K562 (cell line): Measurements from ENCODE around the gene SLC3A2. TPM values are rescaled to one million over a fixed set of nuclear protein-coding genes. Genes with fewer than 3 reads are reported as not detected.

ENCODE experiments used
- CBX1 ChIP-seq: sonication (generic); IDR thresholded peaks from 2 replicates; pipeline ENCODE4 v1.6.1; 2016; ENCODE audit warnings: antibody characterized with exemption, low read depth, mild to moderate bottlenecking
- HBP1 ChIP-seq: fragments of 450-650 bp; formaldehyde crosslinking; IDR thresholded peaks from 2 replicates; pipeline ENCODE4 v1.4.0; 2022; ENCODE audit warnings: missing genetic modification characterization
- HNRNPLL ChIP-seq: fragments of 200-400 bp; formaldehyde crosslinking; IDR thresholded peaks from 2 replicates; pipeline ENCODE4 v1.6.1; 2017; ENCODE audit warnings: low read length, low read depth, mild to moderate bottlenecking; ENCODE audit not compliant: poor library complexity, severe bottlenecking
- MAX ChIP-seq: sonication (generic); formaldehyde crosslinking; IDR thresholded peaks from 2 replicates; pipeline ENCODE4 v1.9.0; 2022; ENCODE audit warnings: mild to moderate bottlenecking, missing genetic modification reagents
- MED1 ChIP-seq: sonication (generic); formaldehyde crosslinking; IDR thresholded peaks from 2 replicates; pipeline ENCODE4 v1.8.1; 2023; ENCODE audit warnings: missing genetic modification reagents, borderline replicate concordance
- MXI1 ChIP-seq: IDR thresholded peaks from 2 replicates; pipeline ENCODE4 v1.6.1; 2011; ENCODE audit warnings: low read depth, mild to moderate bottlenecking, improper control_type of control experiment, low read length
- PURB ChIP-seq: sonication (generic); formaldehyde crosslinking; IDR thresholded peaks from 2 replicates; pipeline ENCODE4 v1.9.0; 2021; ENCODE audit warnings: low read depth, mild to moderate bottlenecking, missing genetic modification reagents
- RBM15 ChIP-seq: fragments of 200-400 bp; formaldehyde crosslinking; IDR thresholded peaks from 2 replicates; pipeline ENCODE4 v1.6.1; 2018; ENCODE audit warnings: mild to moderate bottlenecking, low read length, moderate library complexity; ENCODE audit not compliant: insufficient read depth
- RFX7 ChIP-seq: fragments of 250-450 bp; sonication (Bioruptor Pico); IDR thresholded peaks from 2 replicates; pipeline ENCODE4 v1.5.1; 2021; ENCODE audit warnings: mild to moderate bottlenecking
- TAF9B ChIP-seq: fragments of 450-650 bp; IDR thresholded peaks from 2 replicates; pipeline ENCODE4 v1.6.1; 2018; ENCODE audit warnings: mild to moderate bottlenecking; ENCODE audit not compliant: partially characterized antibody
- TCF7L2 ChIP-seq: fragments of 150-350 bp; IDR thresholded peaks from 2 replicates; pipeline ENCODE4 v1.6.1; 2016; ENCODE audit warnings: low read depth, mild to moderate bottlenecking, low read length, moderate library complexity
- TGIF2 ChIP-seq: sonication (generic); formaldehyde crosslinking; IDR thresholded peaks from 2 replicates; pipeline ENCODE4 v1.8.1; 2022; ENCODE audit warnings: mild to moderate bottlenecking, missing genetic modification reagents, moderate library complexity
- ZNF165 ChIP-seq: fragments of 250-450 bp; sonication (Bioruptor Pico); IDR thresholded peaks from 2 replicates; pipeline ENCODE4 v1.4.0; 2020; ENCODE audit warnings: borderline replicate concordance
- ZNF232 ChIP-seq: sonication (generic); formaldehyde crosslinking; IDR thresholded peaks from 2 replicates; pipeline ENCODE4 v1.8.0; 2022; ENCODE audit warnings: mild to moderate bottlenecking, missing genetic modification reagents
- polyA plus RNA-seq, 8 experiments: library from polyadenylated mRNA; depleted of rRNA in 4 of 8; stranded (reverse) in 5 of 8; unstranded in 3 of 8; fragments of >200 nt; fragmentation: Nextera tagmentation in 2 of 8; fragmentation: Illumina TruSeq in 1 of 8; extraction: Ambion mirVana in 2 of 8; extraction: Trizol in 1 of 8; gene quantifications; 2 replicates each; pipeline versions ENCODE4 v1.2.1 to v1.2.3, GENCODE V29; 2011 to 2014; ENCODE audit warnings: inconsistent platforms in 1 of 8, missing spikeins in 1 of 8
- total RNA-seq, 7 experiments: library from RNA; depleted of rRNA in 6 of 7; stranded (reverse); fragments of >200 nt in 6 of 7; fragmentation: Illumina TruSeq in 2 of 7; extraction: Trizol in 2 of 7; gene quantifications; 2 replicates each; pipeline versions ENCODE4 v1.2.1 to v1.2.3, GENCODE V29; 2011 to 2021; ENCODE audit warnings: low replicate concordance in 1 of 7
- TF ChIP-seq, protein P1 (sequence below): fragments of 250-450 bp; sonication (Bioruptor Pico); IDR thresholded peaks from 2 replicates; pipeline ENCODE4 v1.5.0; 2020; ENCODE audit warnings: mild to moderate bottlenecking
- TF ChIP-seq, protein P2 (sequence below), 2 experiments: fragments of 450-650 bp; IDR thresholded peaks; 2 replicates each; pipeline ENCODE4 v1.6.1; 2016
- TF ChIP-seq, protein P3 (sequence below): sonication (generic); formaldehyde crosslinking; IDR thresholded peaks from 2 replicates; pipeline ENCODE4 v1.4.0; 2020; ENCODE audit warnings: mild to moderate bottlenecking, missing genetic modification reagents

Gene SLC3A2
- total and polyA plus RNA-seq, 9 of the 15 experiments (the other 6 are each of a cell fraction or from before 2014, with no cell fraction given) = 20.0 to 296 (median 214) TPM

GRCh38 chr11:62839050-62839945, 41.4 kb upstream of the SLC3A2 start, which contains the start of gene WDR74 (continued):
- no peak for TF ChIP-seq CBX1
- peak; percentile 92 for TF ChIP-seq TAF9B
- TF ChIP-seq MXI1 = peak; percentile 99
- TF ChIP-seq HBP1 = no peak
- no peak for TF ChIP-seq ZNF232 (CRISPR knock-in tag)
- TF ChIP-seq, protein P1, sequence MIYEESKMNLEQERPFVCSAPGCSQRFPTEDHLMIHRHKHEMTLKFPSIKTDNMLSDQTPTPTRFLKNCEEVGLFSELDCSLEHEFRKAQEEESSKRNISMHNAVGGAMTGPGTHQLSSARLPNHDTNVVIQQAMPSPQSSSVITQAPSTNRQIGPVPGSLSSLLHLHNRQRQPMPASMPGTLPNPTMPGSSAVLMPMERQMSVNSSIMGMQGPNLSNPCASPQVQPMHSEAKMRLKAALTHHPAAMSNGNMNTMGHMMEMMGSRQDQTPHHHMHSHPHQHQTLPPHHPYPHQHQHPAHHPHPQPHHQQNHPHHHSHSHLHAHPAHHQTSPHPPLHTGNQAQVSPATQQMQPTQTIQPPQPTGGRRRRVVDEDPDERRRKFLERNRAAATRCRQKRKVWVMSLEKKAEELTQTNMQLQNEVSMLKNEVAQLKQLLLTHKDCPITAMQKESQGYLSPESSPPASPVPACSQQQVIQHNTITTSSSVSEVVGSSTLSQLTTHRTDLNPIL = no peak
- TF ChIP-seq ZNF165 (CRISPR knock-in tag) = 0 out of 2 replicates have a peak, but pooled peaks have one; percentile 70
- TF ChIP-seq, protein P2, sequence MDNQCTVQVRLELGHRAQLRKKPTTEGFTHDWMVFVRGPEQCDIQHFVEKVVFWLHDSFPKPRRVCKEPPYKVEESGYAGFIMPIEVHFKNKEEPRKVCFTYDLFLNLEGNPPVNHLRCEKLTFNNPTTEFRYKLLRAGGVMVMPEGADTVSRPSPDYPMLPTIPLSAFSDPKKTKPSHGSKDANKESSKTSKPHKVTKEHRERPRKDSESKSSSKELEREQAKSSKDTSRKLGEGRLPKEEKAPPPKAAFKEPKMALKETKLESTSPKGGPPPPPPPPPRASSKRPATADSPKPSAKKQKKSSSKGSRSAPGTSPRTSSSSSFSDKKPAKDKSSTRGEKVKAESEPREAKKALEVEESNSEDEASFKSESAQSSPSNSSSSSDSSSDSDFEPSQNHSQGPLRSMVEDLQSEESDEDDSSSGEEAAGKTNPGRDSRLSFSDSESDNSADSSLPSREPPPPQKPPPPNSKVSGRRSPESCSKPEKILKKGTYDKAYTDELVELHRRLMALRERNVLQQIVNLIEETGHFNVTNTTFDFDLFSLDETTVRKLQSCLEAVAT (IDR thresholded peaks at IDR 0.05) = peak in 1 of 2 experiments; percentile 90; a peak in 2 of 4 replicates
- no peak for TF ChIP-seq PURB (CRISPR knock-in tag)
- TF ChIP-seq MAX (CRISPR knock-in tag) = peak; percentile 99
- no peak for TF ChIP-seq TCF7L2
- TF ChIP-seq TGIF2 = peak; percentile 95
- TF ChIP-seq MED1 (CRISPR knock-in tag) = no peak
- no peak for TF ChIP-seq RBM15
- TF ChIP-seq, protein P3, sequence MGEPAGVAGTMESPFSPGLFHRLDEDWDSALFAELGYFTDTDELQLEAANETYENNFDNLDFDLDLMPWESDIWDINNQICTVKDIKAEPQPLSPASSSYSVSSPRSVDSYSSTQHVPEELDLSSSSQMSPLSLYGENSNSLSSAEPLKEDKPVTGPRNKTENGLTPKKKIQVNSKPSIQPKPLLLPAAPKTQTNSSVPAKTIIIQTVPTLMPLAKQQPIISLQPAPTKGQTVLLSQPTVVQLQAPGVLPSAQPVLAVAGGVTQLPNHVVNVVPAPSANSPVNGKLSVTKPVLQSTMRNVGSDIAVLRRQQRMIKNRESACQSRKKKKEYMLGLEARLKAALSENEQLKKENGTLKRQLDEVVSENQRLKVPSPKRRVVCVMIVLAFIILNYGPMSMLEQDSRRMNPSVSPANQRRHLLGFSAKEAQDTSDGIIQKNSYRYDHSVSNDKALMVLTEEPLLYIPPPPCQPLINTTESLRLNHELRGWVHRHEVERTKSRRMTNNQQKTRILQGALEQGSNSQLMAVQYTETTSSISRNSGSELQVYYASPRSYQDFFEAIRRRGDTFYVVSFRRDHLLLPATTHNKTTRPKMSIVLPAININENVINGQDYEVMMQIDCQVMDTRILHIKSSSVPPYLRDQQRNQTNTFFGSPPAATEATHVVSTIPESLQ (CRISPR knock-in tag) = no peak
- no peak for TF ChIP-seq RFX7 (CRISPR knock-in tag)
- TF ChIP-seq HNRNPLL = peak; percentile 90
